ENCODE measurements around the gene MTHFD1L.

- TF ChIP-seq, protein P1, sequence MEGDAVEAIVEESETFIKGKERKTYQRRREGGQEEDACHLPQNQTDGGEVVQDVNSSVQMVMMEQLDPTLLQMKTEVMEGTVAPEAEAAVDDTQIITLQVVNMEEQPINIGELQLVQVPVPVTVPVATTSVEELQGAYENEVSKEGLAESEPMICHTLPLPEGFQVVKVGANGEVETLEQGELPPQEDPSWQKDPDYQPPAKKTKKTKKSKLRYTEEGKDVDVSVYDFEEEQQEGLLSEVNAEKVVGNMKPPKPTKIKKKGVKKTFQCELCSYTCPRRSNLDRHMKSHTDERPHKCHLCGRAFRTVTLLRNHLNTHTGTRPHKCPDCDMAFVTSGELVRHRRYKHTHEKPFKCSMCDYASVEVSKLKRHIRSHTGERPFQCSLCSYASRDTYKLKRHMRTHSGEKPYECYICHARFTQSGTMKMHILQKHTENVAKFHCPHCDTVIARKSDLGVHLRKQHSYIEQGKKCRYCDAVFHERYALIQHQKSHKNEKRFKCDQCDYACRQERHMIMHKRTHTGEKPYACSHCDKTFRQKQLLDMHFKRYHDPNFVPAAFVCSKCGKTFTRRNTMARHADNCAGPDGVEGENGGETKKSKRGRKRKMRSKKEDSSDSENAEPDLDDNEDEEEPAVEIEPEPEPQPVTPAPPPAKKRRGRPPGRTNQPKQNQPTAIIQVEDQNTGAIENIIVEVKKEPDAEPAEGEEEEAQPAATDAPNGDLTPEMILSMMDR (conservative IDR thresholded peaks at IDR 0.05 in 1 of 2, IDR thresholded peaks at IDR 0.05 in 1 of 2; ENCODE audit: low read depth in 1 of 2, low read length in 2 of 2) = no peak
- TF ChIP-seq EZH2 (IDR thresholded peaks at IDR 0.05; ENCODE audit: low read length, missing control alignments) = no peak
These were observed 49.8 kb downstream of the MTHFD1L start for GRCh38 chr6:150915131-150915879.

All from fibroblast of lung (primary cell).